HG03432 (cell line): Measurements from ENCODE around the gene NHERF2.

Experiments
- ATAC-seq: cut with Tn5 transposase; IDR thresholded peaks from one replicate; pipeline ENCODE4 v1.9.1; 2021; ENCODE audit warnings: mild to moderate bottlenecking, moderate library complexity; ENCODE audit not compliant: unreplicated experiment

The NHERF2 gene

GRCh38 chr16:2079311-2079800, 52.7 kb downstream of the NHERF2 start:
- ATAC-seq = no peak

GRCh38 chr16:2079991-2080390, 53.3 kb downstream of the NHERF2 start:
- no peak for ATAC-seq

- no peak for ATAC-seq
Observed at GRCh38 chr16:2081201-2082084, 54.7 kb downstream of the NHERF2 start.

- ATAC-seq = no peak
Observed at GRCh38 chr16:2082171-2082982, 55.7 kb downstream of the NHERF2 start.

- no peak for ATAC-seq
Observed at GRCh38 chr16:2082983-2083364, 56.3 kb downstream of the NHERF2 start.

GRCh38 chr16:2083409-2083808, 56.7 kb downstream of the NHERF2 start:
- ATAC-seq = no peak

- ATAC-seq = no peak
Observed at GRCh38 chr16:2083876-2084780, 57.4 kb downstream of the NHERF2 start.

- ATAC-seq = no peak
Observed at GRCh38 chr16:2084895-2085625, 58.4 kb downstream of the NHERF2 start.

- no peak for ATAC-seq
Observed at GRCh38 chr16:2085669-2086068, 59.0 kb downstream of the NHERF2 start.

- ATAC-seq = no peak
Observed at GRCh38 chr16:2086106-2086742, 59.5 kb downstream of the NHERF2 start.

- no peak for ATAC-seq
Observed at GRCh38 chr16:2086812-2087747, 60.4 kb downstream of the NHERF2 start.

GRCh38 chr16:2087748-2088631, 61.3 kb downstream of the NHERF2 start:
- ATAC-seq = no peak
